GM12874 (cell line): ENCODE data around the gene TTC33.

Source experiments
- TF ChIP-seq, protein P1 (sequence below): IDR thresholded peaks from 2 replicates; pipeline ENCODE4 v1.5.1; 2011; ENCODE audit warnings: low read depth, mild to moderate bottlenecking, control low read depth, low read length, moderate library complexity; ENCODE audit not compliant: insufficient read depth

Gene TTC33

DNA sequence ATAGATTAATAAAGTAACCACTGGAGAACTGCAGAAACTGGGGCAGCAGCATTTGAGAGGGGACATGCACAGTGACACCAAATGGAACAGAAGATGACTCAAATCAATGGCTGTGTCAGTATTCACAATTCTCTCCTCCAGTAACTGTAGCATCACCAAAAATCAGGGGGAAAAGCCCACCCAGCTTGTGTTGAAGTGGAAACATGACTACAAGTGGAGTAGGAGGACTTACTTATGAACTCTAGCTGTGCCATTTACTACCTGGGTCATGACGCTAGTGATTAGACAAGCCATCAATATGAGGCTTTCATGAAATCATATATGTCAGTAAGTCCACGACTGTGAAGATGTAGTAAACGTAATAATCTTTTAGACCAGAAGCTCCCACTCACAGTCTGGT, 275.8 kb downstream of the TTC33 start:
- TF ChIP-seq, protein P1, sequence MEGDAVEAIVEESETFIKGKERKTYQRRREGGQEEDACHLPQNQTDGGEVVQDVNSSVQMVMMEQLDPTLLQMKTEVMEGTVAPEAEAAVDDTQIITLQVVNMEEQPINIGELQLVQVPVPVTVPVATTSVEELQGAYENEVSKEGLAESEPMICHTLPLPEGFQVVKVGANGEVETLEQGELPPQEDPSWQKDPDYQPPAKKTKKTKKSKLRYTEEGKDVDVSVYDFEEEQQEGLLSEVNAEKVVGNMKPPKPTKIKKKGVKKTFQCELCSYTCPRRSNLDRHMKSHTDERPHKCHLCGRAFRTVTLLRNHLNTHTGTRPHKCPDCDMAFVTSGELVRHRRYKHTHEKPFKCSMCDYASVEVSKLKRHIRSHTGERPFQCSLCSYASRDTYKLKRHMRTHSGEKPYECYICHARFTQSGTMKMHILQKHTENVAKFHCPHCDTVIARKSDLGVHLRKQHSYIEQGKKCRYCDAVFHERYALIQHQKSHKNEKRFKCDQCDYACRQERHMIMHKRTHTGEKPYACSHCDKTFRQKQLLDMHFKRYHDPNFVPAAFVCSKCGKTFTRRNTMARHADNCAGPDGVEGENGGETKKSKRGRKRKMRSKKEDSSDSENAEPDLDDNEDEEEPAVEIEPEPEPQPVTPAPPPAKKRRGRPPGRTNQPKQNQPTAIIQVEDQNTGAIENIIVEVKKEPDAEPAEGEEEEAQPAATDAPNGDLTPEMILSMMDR = no peak

GRCh38 chr5:40478766-40479165, 277.0 kb downstream of the TTC33 start:
- TF ChIP-seq, protein P1 = no peak

DNA sequence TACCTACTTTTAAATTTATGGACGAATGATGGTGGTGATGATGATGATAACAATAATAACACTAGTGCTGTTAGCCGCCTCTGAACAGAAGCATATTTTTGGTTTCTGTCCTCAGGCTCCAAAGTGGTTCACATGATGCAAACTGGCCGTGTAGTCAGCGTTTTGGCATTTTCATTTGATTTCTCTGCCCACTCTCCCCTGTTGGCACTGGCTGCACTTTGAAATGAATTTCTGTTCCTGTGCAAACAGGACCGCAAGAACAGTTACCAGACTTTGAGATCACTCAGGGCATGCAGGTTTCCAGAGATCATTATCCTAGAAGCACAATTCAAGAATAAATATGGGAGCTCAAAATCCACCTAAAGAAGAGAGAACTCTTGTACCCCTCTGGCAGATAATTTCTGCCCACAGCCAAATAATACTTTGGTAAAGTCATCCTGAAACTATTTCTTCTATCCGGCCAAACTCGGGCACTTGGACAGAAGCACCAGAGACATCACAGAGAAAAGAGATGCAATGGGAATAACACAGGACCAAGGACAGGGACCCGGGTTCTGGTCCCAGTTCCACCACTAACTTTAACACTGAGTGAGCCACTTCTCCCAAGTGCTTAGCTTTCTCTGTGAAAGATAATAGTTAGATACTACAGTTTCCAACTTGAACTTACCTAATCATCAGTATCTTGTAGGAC, 277.8 kb downstream of the TTC33 start:
- TF ChIP-seq, protein P1 = no peak

DNA sequence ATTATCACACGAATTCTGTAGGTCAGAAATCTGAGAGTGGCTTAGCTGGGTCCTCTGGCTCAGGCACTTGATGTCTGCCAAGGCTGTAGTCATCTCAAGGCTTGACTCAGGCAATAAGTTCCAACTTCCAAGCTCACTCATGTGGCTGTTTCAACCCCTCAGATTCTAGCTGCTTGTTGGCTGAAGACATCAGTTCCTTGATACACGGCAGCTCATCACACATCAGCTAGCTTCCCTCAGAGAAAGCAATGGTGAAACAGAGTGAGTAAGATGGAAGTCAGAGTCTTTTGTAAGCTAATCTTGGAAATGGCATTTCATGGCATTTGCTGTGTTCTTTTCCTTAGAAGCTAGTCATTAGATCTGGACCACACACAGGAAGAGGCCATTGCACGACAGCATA, 280.2 kb downstream of the TTC33 start:
- TF ChIP-seq, protein P1 = no peak

- TF ChIP-seq, protein P1 = no peak
Measured at GRCh38 chr5:40474250-40474649, 281.5 kb downstream of the TTC33 start.

DNA sequence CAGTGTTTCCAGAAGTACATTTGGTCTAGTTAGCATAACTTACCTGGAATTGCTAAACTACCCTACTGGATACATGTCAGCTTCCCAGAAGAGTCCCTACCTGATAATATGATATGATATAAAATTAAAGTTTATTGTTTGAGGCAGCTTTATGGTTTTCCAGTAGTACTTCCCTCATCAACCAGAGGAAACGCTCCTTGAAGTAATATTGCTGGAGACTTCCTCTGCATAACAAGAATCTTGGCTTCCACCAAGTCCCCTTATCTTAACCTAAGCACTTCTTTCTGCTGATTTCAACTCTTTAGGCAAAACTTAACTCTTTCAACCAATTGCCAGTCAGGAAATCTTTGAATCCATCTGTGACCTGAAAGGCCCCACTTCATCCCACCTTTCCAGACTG, 290.3 kb downstream of the TTC33 start:
- TF ChIP-seq, protein P1 = no peak

GRCh38 chr5:40464511-40464910, 291.2 kb downstream of the TTC33 start:
- TF ChIP-seq, protein P1 = no peak
